Measurements from ENCODE around the gene LRMDA.

Gene LRMDA

DNA sequence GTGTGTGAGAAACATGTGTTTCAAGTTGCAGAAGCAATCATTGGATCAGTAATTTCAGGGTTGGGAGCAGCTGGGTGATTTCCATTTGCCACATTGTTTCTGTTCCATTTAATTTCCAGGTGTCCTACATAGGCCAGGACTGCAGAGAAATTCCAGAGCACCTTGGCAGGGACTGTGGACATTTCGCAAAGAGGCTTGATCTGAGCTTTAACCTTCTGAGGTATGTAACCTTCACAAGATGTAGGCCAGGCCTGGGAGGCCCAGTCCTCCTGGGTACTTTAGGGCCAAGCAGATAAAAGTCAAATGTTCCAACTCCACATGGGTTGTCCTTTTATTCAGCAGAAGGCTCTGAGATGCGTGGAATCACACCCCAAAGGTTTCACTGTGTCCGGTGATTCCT is 6.9 kb downstream of the LRMDA start:
- Histone ChIP-seq H3K4me3 (ENCODE audit: low read depth, low read length) (no peak overlapping the region), H3K27me3 (ENCODE audit: control insufficient read depth, insufficient read depth, low read length) (peaks cover 73% of the 10 kb centered on the region), H3K36me3 (ENCODE audit: control insufficient read depth, insufficient read depth, low read length) (no peaks in the 10 kb centered on the region), H3K4me1 (ENCODE audit: control insufficient read depth, insufficient read depth, low read length) (peaks cover 13% of the 10 kb centered on the region; the same call in 1 of the 2 replicates), H3K9ac (ENCODE audit: low read length) (no peak overlapping the region), H3K27ac (ENCODE audit: low read depth, low read length) (no peak overlapping the region), H3K9me3 (ENCODE audit: control insufficient read depth, insufficient read depth, low read depth, low read length) (peaks cover 3% of the 10 kb centered on the region)

GRCh38 chr10:75439811-75440210 is 8.4 kb downstream of the LRMDA start:
- Histone ChIP-seq H3K9me3 (ENCODE audit: control insufficient read depth, insufficient read depth, low read depth, low read length) (peaks cover 14% of the 10 kb centered on the region), H3K4me1 (ENCODE audit: control insufficient read depth, insufficient read depth, low read length) (0 out of 2 replicates have a peak, but pooled peaks cover 7% of the 10 kb centered on the region), H3K27me3 (ENCODE audit: control insufficient read depth, insufficient read depth, low read length) (peaks cover 58% of the 10 kb centered on the region), H3K36me3 (ENCODE audit: control insufficient read depth, insufficient read depth, low read length) (no peaks in the 10 kb centered on the region), H3K9ac (ENCODE audit: low read length) (no peak overlapping the region), H3K27ac (ENCODE audit: low read depth, low read length) (no peak overlapping the region), H3K4me3 (ENCODE audit: low read depth, low read length) (no peak overlapping the region)

DNA sequence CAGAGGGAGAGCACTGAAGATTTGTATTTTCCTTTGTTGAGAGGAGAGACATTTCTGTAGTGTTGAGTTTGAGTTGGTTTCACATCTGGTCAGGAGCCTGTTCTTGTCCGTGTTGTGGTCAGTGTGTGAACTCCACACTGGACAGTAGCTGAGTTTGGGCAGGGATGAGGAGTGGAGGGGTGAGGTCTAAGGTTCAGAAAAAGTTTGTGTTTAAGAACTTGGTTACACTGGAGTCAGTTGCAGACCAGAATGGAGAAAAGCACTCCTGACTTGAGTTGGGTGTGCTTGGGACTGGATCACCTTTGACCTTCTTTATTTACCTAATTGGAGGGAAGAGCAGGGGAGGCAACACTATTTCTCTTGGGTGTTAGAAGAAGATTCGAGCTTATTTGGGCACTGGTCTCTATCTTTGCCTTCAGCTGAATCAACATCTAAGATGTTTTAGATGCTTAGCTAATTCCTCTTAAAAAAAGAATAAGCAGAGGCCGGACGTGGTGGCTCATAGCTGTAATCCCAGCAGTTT is 8.9 kb downstream of the LRMDA start:
- H3K9me3 ChIP-seq (ENCODE audit: control insufficient read depth, insufficient read depth, low read depth, low read length): peaks cover 17% of the 10 kb centered on the region
- no peak overlapping the region for H3K9ac ChIP-seq (ENCODE audit: low read length)
- 0 out of 2 replicates have a peak, but pooled peaks cover 7% of the 10 kb centered on the region for H3K4me1 ChIP-seq (ENCODE audit: control insufficient read depth, insufficient read depth, low read length)
- H3K36me3 ChIP-seq (ENCODE audit: control insufficient read depth, insufficient read depth, low read length): no peaks in the 10 kb centered on the region
- no peak overlapping the region for H3K4me3 ChIP-seq (ENCODE audit: low read depth, low read length)
- peaks cover 53% of the 10 kb centered on the region for H3K27me3 ChIP-seq (ENCODE audit: control insufficient read depth, insufficient read depth, low read length)
- H3K27ac ChIP-seq (ENCODE audit: low read depth, low read length): no peak overlapping the region

- Histone ChIP-seq H3K4me3 (ENCODE audit: low read depth, low read length) (no peak overlapping the region), H3K4me1 (ENCODE audit: control insufficient read depth, insufficient read depth, low read length) (0 out of 2 replicates have a peak, but pooled peaks cover 7% of the 10 kb centered on the region), H3K9ac (ENCODE audit: low read length) (no peak overlapping the region), H3K36me3 (ENCODE audit: control insufficient read depth, insufficient read depth, low read length) (no peaks in the 10 kb centered on the region), H3K27me3 (ENCODE audit: control insufficient read depth, insufficient read depth, low read length) (peaks cover 44% of the 10 kb centered on the region), H3K27ac (ENCODE audit: low read depth, low read length) (no peak overlapping the region), H3K9me3 (ENCODE audit: control insufficient read depth, insufficient read depth, low read depth, low read length) (peaks cover 17% of the 10 kb centered on the region)
Measured at GRCh38 chr10:75441196-75441595, 9.8 kb downstream of the LRMDA start.

GRCh38 chr10:75441682-75442081 is 10.3 kb downstream of the LRMDA start:
- H3K36me3 ChIP-seq (ENCODE audit: control insufficient read depth, insufficient read depth, low read length): no peaks in the 10 kb centered on the region
- H3K4me1 ChIP-seq (ENCODE audit: control insufficient read depth, insufficient read depth, low read length): 0 out of 2 replicates have a peak, but pooled peaks cover 7% of the 10 kb centered on the region
- H3K9me3 ChIP-seq (ENCODE audit: control insufficient read depth, insufficient read depth, low read depth, low read length): peaks cover 21% of the 10 kb centered on the region
- no peak overlapping the region for H3K9ac ChIP-seq (ENCODE audit: low read length)
- no peak overlapping the region for H3K4me3 ChIP-seq (ENCODE audit: low read depth, low read length)
- no peak overlapping the region for H3K27ac ChIP-seq (ENCODE audit: low read depth, low read length)
- H3K27me3 ChIP-seq (ENCODE audit: control insufficient read depth, insufficient read depth, low read length): peaks cover 39% of the 10 kb centered on the region

- no peak overlapping the region for H3K9ac ChIP-seq (ENCODE audit: low read length)
- H3K36me3 ChIP-seq (ENCODE audit: control insufficient read depth, insufficient read depth, low read length): no peaks in the 10 kb centered on the region
- H3K9me3 ChIP-seq (ENCODE audit: control insufficient read depth, insufficient read depth, low read depth, low read length): peaks cover 25% of the 10 kb centered on the region
- peaks cover 7% of the 10 kb centered on the region; the same call in 1 of the 2 replicates for H3K4me1 ChIP-seq (ENCODE audit: control insufficient read depth, insufficient read depth, low read length)
- no peak overlapping the region for H3K4me3 ChIP-seq (ENCODE audit: low read depth, low read length)
- H3K27ac ChIP-seq (ENCODE audit: low read depth, low read length): no peak overlapping the region
- peaks cover 22% of the 10 kb centered on the region for H3K27me3 ChIP-seq (ENCODE audit: control insufficient read depth, insufficient read depth, low read length)
Measured at GRCh38 chr10:75443362-75443761, 11.9 kb downstream of the LRMDA start.

- no peak overlapping the region for H3K4me3 ChIP-seq (ENCODE audit: low read depth, low read length)
- H3K9ac ChIP-seq (ENCODE audit: low read length): no peak overlapping the region
- peaks cover 11% of the 10 kb centered on the region for H3K27me3 ChIP-seq (ENCODE audit: control insufficient read depth, insufficient read depth, low read length)
- no peaks in the 10 kb centered on the region for H3K36me3 ChIP-seq (ENCODE audit: control insufficient read depth, insufficient read depth, low read length)
- H3K9me3 ChIP-seq (ENCODE audit: control insufficient read depth, insufficient read depth, low read depth, low read length): peaks cover 25% of the 10 kb centered on the region
- H3K4me1 ChIP-seq (ENCODE audit: control insufficient read depth, insufficient read depth, low read length): peaks cover 8% of the 10 kb centered on the region
- no peak overlapping the region for H3K27ac ChIP-seq (ENCODE audit: low read depth, low read length)
Measured at GRCh38 chr10:75444781-75445386, 13.5 kb downstream of the LRMDA start.

DNA sequence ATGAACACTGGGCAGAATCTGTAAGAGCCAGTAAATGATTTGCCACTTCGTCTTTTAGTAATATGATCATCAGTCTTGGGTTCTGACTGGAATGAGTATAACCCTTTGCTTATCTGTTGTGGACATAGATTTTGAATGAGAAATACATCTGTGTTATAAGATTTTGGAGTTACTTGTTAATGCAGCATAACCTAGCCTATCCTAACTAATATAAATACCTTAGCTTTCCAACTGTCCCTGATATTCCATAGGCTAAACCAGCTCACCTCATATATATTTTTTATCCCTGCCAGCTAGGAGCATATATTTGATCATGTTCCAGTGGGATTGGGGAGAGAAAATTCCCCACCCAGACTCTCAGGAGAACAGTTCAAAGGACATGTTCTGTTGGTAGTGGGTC is 15.1 kb downstream of the LRMDA start:
- Histone ChIP-seq H3K9ac (ENCODE audit: low read length) (no peak overlapping the region), H3K4me3 (ENCODE audit: low read depth, low read length) (no peak overlapping the region), H3K4me1 (ENCODE audit: control insufficient read depth, insufficient read depth, low read length) (peaks cover 24% of the 10 kb centered on the region), H3K36me3 (ENCODE audit: control insufficient read depth, insufficient read depth, low read length) (no peaks in the 10 kb centered on the region), H3K27me3 (ENCODE audit: control insufficient read depth, insufficient read depth, low read length) (peaks cover 19% of the 10 kb centered on the region), H3K27ac (ENCODE audit: low read depth, low read length) (no peak overlapping the region), H3K9me3 (ENCODE audit: control insufficient read depth, insufficient read depth, low read depth, low read length) (peaks cover 25% of the 10 kb centered on the region)

- H3K4me3 ChIP-seq (ENCODE audit: low read depth, low read length): no peak overlapping the region
- H3K9ac ChIP-seq (ENCODE audit: low read length): no peak overlapping the region
- peaks cover 35% of the 10 kb centered on the region for H3K4me1 ChIP-seq (ENCODE audit: control insufficient read depth, insufficient read depth, low read length)
- H3K27me3 ChIP-seq (ENCODE audit: control insufficient read depth, insufficient read depth, low read length): peaks cover 35% of the 10 kb centered on the region
- no peaks in the 10 kb centered on the region for H3K36me3 ChIP-seq (ENCODE audit: control insufficient read depth, insufficient read depth, low read length)
- peaks cover 23% of the 10 kb centered on the region for H3K9me3 ChIP-seq (ENCODE audit: control insufficient read depth, insufficient read depth, low read depth, low read length)
- no peak overlapping the region for H3K27ac ChIP-seq (ENCODE audit: low read depth, low read length)
Measured at GRCh38 chr10:75448166-75448565, 16.7 kb downstream of the LRMDA start.

GRCh38 chr10:75449382-75450074 is 18.1 kb downstream of the LRMDA start:
- Histone ChIP-seq H3K27ac (ENCODE audit: low read depth, low read length) (no peak overlapping the region), H3K4me3 (ENCODE audit: low read depth, low read length) (no peak overlapping the region), H3K27me3 (ENCODE audit: control insufficient read depth, insufficient read depth, low read length) (peaks cover 44% of the 10 kb centered on the region), H3K9ac (ENCODE audit: low read length) (no peak overlapping the region), H3K4me1 (ENCODE audit: control insufficient read depth, insufficient read depth, low read length) (peaks cover 35% of the 10 kb centered on the region), H3K9me3 (ENCODE audit: control insufficient read depth, insufficient read depth, low read depth, low read length) (peaks cover 13% of the 10 kb centered on the region), H3K36me3 (ENCODE audit: control insufficient read depth, insufficient read depth, low read length) (no peaks in the 10 kb centered on the region)

DNA sequence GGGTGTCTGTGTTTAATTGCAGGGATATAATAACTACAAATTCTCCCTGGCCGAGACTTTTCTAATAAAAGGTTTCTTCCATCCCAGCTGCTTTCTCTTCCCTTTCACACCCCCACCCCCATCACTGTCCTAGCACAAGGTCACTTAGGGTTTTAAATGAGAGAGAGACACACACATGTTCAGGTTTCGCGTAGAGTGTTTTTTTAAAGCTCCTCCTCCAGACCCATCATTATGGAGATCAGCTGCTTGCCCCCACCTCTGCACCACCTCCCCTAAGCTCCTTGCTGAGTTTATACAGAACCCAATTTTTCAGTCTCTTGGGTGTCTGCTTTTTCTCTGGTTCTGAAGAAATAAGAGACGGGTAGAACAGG is 18.6 kb downstream of the LRMDA start:
- Histone ChIP-seq H3K27ac (ENCODE audit: low read depth, low read length) (no peak overlapping the region), H3K9me3 (ENCODE audit: control insufficient read depth, insufficient read depth, low read depth, low read length) (peaks cover 8% of the 10 kb centered on the region), H3K27me3 (ENCODE audit: control insufficient read depth, insufficient read depth, low read length) (peaks cover 44% of the 10 kb centered on the region), H3K4me1 (ENCODE audit: control insufficient read depth, insufficient read depth, low read length) (peaks cover 35% of the 10 kb centered on the region), H3K4me3 (ENCODE audit: low read depth, low read length) (peak overlapping the region; percentile 20), H3K36me3 (ENCODE audit: control insufficient read depth, insufficient read depth, low read length) (no peaks in the 10 kb centered on the region), H3K9ac (ENCODE audit: low read length) (no peak overlapping the region)

All from HUES6 (cell line).